ENCODE measurements around the gene EPHB2.
"Not testable (repeated sequence)": the region's sequence is repeated elsewhere in the genome, so short reads cannot be mapped to it uniquely, and the experiment has no call there.

DNA sequence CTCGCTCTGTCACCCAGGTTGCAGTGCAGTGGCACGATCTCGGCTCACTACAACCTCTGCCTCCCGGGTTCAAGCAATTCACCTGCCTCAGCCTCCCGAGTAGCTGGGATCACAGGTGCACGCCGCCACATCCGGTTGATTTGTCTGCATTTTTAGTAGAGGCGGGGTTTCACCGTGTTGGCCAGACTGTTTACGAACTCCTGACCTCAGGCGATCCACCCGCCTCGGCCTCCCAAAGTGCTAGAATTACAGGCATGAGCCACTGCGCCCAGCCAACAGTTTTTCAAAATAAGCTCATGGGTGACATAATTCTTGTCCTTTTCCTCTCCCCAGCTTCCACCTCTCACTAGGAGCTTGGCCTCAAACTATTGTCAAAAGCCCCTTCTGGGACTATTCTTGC, 34.5 kb upstream of the EPHB2 start:
- TF ChIP-seq, protein P1, sequence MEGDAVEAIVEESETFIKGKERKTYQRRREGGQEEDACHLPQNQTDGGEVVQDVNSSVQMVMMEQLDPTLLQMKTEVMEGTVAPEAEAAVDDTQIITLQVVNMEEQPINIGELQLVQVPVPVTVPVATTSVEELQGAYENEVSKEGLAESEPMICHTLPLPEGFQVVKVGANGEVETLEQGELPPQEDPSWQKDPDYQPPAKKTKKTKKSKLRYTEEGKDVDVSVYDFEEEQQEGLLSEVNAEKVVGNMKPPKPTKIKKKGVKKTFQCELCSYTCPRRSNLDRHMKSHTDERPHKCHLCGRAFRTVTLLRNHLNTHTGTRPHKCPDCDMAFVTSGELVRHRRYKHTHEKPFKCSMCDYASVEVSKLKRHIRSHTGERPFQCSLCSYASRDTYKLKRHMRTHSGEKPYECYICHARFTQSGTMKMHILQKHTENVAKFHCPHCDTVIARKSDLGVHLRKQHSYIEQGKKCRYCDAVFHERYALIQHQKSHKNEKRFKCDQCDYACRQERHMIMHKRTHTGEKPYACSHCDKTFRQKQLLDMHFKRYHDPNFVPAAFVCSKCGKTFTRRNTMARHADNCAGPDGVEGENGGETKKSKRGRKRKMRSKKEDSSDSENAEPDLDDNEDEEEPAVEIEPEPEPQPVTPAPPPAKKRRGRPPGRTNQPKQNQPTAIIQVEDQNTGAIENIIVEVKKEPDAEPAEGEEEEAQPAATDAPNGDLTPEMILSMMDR (IDR thresholded peaks at IDR 0.05), result not testable (repeated sequence)
- TF ChIP-seq POLR2A (IDR thresholded peaks at IDR 0.05), result not testable (repeated sequence)
